Prostate gland (tissue), 2 donors: ENCODE data around the gene MR1. TPM values are rescaled to one million over a fixed set of nuclear protein-coding genes. Genes with fewer than 3 reads are reported as not detected.

Source experiments
- DNase-seq: peaks from one replicate; pipeline ENCODE4 v3.0.0-alpha.2; 2019; ENCODE audit warnings: low spot score
- H3K27ac ChIP-seq, 2 donors: fragments of 200-600 bp; sonication (generic); 2 replicates each; pipeline ENCODE4 v1.5.1; 2017 to 2019
- H3K27me3 ChIP-seq: fragments of 200-600 bp; sonication (generic); replicated peaks from 2 replicates; pipeline ENCODE4 v1.5.1; 2019; ENCODE audit not compliant: insufficient read depth
- H3K36me3 ChIP-seq, 2 donors: fragments of 200-600 bp; sonication (generic); 1 replicate in 1 of 2; 2 replicates in 1 of 2; pipeline versions ENCODE4 v1.5.1 to v1.8.1; 2017 to 2019
- H3K4me1 ChIP-seq: fragments of 200-600 bp; sonication (generic); replicated peaks from 2 replicates; pipeline ENCODE4 v1.5.1; 2019
- H3K4me3 ChIP-seq, 2 donors: fragments of 200-600 bp; sonication (generic); 2 replicates each; pipeline ENCODE4 v1.5.1; 2017 to 2019
- H3K9me3 ChIP-seq: fragments of 200-600 bp; sonication (generic); 2 replicates; pipeline ENCODE4 v1.5.1; 2017
- CTCF ChIP-seq, 4 experiments: fragments of 200-600 bp in 2 of 4; fragments of 450-650 bp in 2 of 4; sonication (generic) in 2 of 4; IDR thresholded peaks; 1 replicate in 3 of 4; 2 replicates in 1 of 4; pipeline ENCODE4 v1.5.1; 2016 to 2019; ENCODE audit warnings: antibody characterized with exemption in 4 of 4, mild to moderate bottlenecking in 2 of 4, moderate library complexity in 2 of 4
- POLR2A ChIP-seq: fragments of 450-650 bp; IDR thresholded peaks from one replicate; pipeline ENCODE4 v1.6.1; 2016; ENCODE audit warnings: antibody characterized with exemption, mild to moderate bottlenecking
- POLR2AphosphoS5 ChIP-seq: sonication (generic); formaldehyde crosslinking; IDR thresholded peaks from one replicate; pipeline ENCODE4 v1.6.1; 2017; ENCODE audit warnings: antibody characterized with exemption
- WGBS: methylation state at CpG from one replicate; pipeline ENCODE4 v1.1.5; 2018; 5-methylcytosine and 5-hydroxymethylcytosine counted together
- intact Hi-C: fragments of 100-400 bp; cut with DNase I; formaldehyde crosslinking; loops from one replicate; pipeline ENCODE4 v1.14.2; 2022
- total RNA-seq, 2 donors: library from RNA; depleted of rRNA; stranded (reverse); fragments of >200 nt; gene quantifications; one replicate each; pipeline ENCODE4 v1.1.0, GENCODE V29; 2016

Gene MR1
- total RNA-seq, 2 donors from 2014 or later, result 14.3 to 17.5 TPM

GRCh38 chr1:181079382-181079781 lies 45.6 kb downstream of the MR1 start:
- intact Hi-C loops, result no loop called here
- no peak overlapping the region for H3K4me3 ChIP-seq
- H3K27ac ChIP-seq, result no peak overlapping the region
- WGBS, result 68% methylated on average over 2 of the region's 2 CpGs
- TF ChIP-seq POLR2A (no peak), CTCF (IDR thresholded peaks at IDR 0.05) (no peak), POLR2AphosphoS5 (no peak)
- no peak for DNase-seq
- H3K36me3 ChIP-seq, result no peaks in the 10 kb centered on the region
- H3K9me3 ChIP-seq, result no peaks in the 10 kb centered on the region
- H3K27me3 ChIP-seq, result no peaks in the 10 kb centered on the region
- no peaks in the 10 kb centered on the region for H3K4me1 ChIP-seq

GRCh38 chr1:181079920-181080319 lies 46.1 kb downstream of the MR1 start:
- DNase-seq, result no peak
- Histone ChIP-seq H3K36me3 (no peaks in the 10 kb centered on the region), H3K4me1 (no peaks in the 10 kb centered on the region), H3K27ac (no peak overlapping the region), H3K9me3 (no peaks in the 10 kb centered on the region), H3K4me3 (no peak overlapping the region), H3K27me3 (no peaks in the 10 kb centered on the region)
- 58% methylated on average over 4 of the region's 4 CpGs for WGBS
- TF ChIP-seq CTCF (IDR thresholded peaks at IDR 0.05) (no peak), POLR2A (no peak), POLR2AphosphoS5 (no peak)
- intact Hi-C loops, result no loop called here

- intact Hi-C loops, result no loop called here
- Histone ChIP-seq H3K27me3 (no peaks in the 10 kb centered on the region), H3K4me3 (no peak overlapping the region), H3K36me3 (no peaks in the 10 kb centered on the region), H3K9me3 (no peaks in the 10 kb centered on the region), H3K27ac (no peak overlapping the region), H3K4me1 (no peaks in the 10 kb centered on the region)
- WGBS, result 92% methylated on average over 4 of the region's 4 CpGs
- TF ChIP-seq POLR2A (no peak), POLR2AphosphoS5 (no peak), CTCF (IDR thresholded peaks at IDR 0.05) (no peak)
- DNase-seq, result no peak
Observed at GRCh38 chr1:181080556-181080955, 46.8 kb downstream of the MR1 start.

- Histone ChIP-seq H3K9me3 (no peaks in the 10 kb centered on the region), H3K4me1 (no peaks in the 10 kb centered on the region), H3K27ac (no peak overlapping the region), H3K27me3 (no peaks in the 10 kb centered on the region), H3K4me3 (no peak overlapping the region), H3K36me3 (no peaks in the 10 kb centered on the region)
- 32% methylated on average over 3 of the region's 3 CpGs for WGBS
- intact Hi-C loops, result no loop called here
- no peak for DNase-seq
- TF ChIP-seq POLR2A (no peak), CTCF (IDR thresholded peaks at IDR 0.05) (no peak), POLR2AphosphoS5 (no peak)
Observed at GRCh38 chr1:181081395-181081794, 47.6 kb downstream of the MR1 start.

- no peak for DNase-seq
- 44% methylated on average over 6 of the region's 6 CpGs for WGBS
- no peaks in the 10 kb centered on the region for H3K36me3 ChIP-seq
Observed at GRCh38 chr1:181083842-181084605, 50.2 kb downstream of the MR1 start.

More at GRCh38 chr1:181083842-181084605, 50.2 kb downstream of the MR1 start:
- Histone ChIP-seq H3K27me3 (no peaks in the 10 kb centered on the region), H3K4me3 (no peak overlapping the region), H3K9me3 (no peaks in the 10 kb centered on the region), H3K4me1 (no peaks in the 10 kb centered on the region), H3K27ac (no peak overlapping the region)
- TF ChIP-seq POLR2A (no peak), CTCF (IDR thresholded peaks at IDR 0.05) (peak in 2 of 4 experiments; percentile 53 to 57), POLR2AphosphoS5 (no peak)
- intact Hi-C loops, result no loop called here
